A204.1 (cell line): ENCODE measurements around the gene DDAH1.
"Not testable (repeated sequence)": the region's sequence is repeated elsewhere in the genome, so short reads cannot be mapped to it uniquely, and the experiment has no call there.

Source experiments
- FAIRE-seq: peaks from 2 replicates; lab custom pipeline; 2012; peaks lifted over from hg19 to GRCh38; lab: Jason Lieb, UNC

Gene DDAH1

DNA sequence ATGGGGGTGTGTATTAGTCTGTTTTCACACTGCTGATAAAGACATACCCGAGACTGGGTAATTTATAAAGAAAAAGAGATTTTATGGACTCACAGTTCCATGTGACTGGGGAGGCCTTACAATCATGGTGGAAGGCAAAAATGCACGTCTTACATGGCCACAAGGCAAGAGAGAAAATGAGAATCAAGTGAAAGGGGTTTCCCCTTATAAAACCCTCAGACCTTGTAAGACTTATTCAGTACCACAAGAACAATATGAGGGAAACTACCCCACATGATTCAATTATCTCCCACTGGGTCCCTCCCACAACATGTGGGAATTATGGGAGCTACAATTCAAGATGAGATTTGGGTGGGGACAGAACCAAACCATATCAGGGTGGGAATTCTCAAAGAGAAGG lies 5.2 kb upstream of the DDAH1 start:
- FAIRE-seq = not testable (repeated sequence)

DNA sequence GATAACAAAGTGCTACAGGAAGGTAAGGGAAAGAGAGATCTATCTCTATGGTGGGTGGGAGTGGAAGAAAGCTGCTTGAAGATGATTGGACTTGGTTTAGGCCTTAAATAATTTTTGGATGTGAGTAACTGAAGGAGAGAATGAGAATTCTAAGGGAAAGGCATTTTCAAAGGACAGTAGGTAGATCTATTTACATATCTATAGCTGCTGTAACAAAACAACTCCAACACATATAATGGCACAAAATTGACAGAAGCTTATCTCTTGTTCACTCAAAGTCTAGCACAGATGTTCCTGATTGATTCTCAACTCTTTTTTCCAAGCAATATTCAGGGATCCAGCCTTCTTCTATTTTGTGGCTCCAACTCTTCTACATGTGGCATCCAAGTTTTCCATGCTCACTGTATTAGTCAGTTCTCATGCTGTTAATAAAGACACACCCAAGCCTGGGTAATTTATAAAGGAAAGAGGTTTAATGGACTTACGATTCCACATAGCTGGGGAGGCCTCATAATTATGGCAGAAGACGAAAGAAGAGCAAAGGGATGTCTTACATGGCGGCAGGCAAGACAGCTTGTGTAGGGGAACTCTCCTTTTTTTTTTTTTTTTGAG lies 3.1 kb upstream of the DDAH1 start:
- no peak for FAIRE-seq

DNA sequence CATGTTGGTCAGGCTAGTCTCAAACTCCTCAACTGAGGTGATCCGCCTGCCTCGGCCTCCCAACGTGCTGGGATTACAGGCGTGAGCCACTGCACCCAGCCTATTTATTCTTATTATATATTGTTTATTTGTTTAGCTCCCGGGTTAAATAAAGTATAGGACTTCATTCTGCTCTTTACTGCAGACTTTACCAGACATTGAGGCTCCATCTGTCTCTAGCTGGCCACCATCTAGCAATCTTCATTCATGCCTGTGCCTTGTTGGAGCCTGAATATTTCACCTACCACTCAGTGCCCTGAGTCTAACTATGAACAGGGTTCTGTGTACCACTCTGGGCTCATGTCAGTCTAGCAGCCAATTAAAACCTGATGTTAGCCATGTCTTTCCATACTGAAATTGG lies 2.1 kb upstream of the DDAH1 start:
- no peak for FAIRE-seq

DNA sequence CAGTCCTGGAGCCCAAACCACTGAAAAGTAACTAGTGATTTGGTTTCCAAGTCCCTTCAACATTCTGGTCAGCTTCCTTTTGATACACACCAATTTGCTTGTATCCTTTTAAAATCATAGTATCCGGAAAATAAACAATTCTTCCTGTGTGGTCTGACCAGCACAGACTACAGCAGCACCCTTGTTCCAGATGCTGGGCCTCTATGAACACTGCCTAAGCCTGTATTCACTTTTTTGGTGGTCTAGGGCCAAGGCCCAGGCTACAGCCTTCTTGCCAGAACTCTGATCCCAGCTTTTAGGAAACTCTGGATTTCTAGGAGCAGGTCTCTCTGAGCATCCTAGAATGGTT lies 801 bp upstream of the DDAH1 start:
- no peak for FAIRE-seq

DNA sequence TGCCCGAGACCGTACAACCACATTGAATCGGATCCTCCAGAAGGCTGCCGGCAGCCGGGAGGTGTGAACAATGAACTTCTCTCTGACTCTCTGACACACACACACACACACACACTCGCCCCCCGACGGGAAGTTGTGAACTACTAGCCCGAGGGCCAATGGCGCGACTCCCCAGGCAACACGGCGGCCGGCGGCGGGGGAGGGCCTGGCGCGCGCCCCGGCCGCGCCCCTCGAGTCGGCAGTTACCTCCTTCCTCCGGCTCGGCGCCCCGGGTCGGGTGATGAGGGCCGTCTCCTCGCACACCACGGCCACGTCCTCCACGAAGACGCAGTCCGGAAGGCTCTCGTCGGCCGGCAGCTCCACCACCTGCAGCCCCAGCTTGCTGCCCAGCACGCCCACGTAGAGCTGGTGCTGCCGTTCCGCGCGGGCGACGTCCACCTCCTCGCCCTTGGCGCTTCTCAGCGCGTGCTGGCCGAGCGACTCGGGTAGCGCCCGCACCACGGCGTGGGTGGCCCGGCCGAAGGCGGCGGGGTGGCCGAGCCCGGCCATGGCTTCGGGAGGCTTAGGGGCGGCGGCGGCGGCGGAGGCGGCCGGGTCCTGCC lies 361 bp downstream of the DDAH1 start:
- FAIRE-seq = no peak

DNA sequence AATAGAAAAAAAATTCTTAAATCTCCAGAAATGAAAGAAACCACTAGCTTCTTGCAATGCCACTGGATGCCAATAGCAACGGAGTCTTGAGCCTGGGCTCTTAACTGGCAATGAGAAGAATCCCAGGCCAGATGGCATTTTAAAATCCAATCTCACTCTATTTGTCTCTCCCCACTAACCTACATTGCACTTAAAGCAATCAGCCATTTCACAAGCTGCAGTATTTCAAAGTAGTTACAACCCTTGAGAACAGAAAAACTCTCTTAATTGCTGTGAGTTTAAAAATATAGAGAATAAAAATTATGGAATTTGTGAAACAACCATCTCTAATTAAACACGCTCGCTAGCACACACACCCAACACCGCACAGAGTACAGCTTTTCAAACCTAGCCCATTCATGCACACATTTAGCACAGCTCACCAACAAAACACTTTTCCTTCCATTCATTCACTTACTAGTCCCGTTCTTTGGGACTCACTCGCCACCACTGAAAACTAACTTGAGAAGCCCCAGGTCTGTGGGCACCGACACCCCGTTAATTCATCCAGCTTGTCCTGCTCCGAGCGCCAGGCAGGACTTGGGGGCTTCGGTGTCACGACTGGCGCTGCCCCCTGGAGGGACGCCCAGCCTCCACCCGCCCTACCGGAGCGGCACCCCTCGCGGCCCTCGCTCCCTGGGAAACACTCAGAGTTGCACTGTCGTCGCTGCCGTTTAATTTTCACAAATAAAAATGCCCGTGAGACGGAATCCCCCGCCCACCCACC lies 1.0 kb downstream of the DDAH1 start:
- FAIRE-seq = no peak

DNA sequence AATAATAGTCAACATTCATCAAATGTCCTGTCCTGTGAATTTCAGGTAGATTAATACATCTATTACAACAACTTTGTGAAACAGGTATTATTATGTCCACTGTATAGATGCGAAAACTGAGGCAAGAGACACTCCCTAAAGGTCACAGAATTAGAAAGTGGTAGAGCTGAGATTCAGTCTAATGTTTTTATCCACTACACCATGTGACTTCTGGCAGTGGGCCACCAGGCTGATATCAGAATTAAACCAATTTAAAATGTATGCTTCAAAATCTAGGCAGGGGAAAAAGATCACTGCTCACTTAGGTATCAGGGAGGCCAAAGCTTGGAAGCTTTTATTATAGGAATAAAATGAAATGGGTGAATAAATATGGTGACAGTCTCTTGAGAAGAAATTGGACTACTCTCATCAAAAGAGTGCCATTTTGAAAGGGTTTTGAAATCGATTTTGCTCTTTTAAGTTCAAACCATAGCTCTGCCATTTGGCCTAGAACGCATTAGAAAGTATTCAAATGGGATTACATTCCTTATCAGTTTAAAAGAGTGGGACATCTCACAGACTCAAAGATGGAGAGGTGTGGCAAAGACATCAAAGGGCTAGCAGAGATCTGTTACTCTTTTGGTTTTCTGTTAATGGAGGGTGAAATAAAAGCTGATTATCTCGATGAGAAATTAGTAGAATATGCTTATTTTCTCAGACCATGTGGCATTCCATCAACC lies 1.9 kb downstream of the DDAH1 start:
- no peak for FAIRE-seq

DNA sequence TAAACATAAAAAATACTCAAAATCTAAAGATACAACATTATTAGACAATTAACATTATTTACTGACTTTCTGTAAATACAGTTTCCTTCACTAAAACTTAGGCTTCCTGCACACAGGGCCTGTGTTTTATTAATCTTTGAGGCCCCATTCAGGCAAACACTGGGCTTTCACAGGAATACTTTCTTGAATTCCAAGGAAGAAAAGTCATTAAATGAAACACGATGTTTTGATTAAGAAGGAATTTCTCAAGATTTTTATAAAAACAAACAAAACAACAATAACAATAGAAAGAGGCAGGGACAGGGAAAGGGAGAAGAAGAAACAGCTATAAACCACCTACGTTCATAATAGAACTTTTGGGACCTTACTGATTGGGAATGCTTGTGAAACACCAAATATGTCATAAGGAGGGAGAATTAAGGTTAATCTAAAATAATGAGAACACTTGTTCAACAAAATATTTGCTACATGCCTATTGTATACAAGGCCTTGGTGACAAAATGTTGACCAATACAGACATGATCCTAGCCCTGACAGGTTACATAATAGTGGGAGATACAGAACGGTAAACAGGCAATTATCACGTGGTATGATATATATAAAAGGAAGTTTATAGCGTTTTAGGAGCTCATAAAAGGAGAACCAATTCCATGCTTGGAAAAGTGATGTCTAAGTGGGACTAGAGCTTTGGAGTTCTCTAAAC lies 3.6 kb downstream of the DDAH1 start:
- no peak for FAIRE-seq

DNA sequence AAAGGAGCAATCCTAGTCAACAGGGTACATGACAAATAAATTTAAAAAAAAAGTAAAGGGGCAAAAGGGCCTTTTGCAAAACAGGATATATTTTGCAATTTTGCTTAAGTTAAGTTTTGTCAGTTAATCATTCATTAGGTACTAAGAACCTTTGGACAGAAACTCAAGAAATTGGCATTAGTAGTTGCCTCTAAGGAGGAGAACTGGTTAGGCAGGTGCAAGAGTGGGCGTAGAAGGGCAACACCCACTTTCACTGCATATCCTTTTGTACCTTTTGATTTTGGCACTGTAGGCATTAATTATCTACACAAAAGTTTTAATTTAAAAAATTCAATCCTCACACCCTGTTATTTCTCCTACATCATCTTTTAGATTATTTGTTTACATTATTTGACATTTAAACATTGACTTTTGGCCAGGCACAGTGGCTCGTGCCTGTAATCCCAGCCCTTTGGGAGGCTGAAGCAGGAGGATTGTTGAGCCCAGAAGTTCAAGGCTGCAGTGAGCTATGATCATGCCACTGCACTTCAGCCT lies 4.3 kb downstream of the DDAH1 start:
- FAIRE-seq = no peak

DNA sequence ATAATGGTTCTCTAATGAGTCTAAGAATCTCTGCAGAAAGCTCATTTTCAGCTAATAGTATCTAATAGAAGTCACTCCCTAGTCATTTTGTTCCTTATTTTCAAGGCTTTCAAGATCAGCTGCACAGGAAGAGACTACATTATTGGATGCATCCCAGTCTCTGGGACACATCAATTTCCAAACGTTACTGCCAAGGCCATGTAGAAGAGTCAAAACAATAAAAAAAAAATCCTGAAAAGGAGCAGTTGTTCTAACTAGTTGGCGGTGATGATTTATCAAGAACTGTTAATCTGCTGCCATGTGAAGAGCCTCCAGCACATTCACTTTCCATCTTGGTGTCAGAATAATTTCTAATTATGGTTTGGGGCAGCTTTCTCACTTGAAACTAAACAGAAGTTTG lies 5.7 kb downstream of the DDAH1 start:
- FAIRE-seq = no peak

DNA sequence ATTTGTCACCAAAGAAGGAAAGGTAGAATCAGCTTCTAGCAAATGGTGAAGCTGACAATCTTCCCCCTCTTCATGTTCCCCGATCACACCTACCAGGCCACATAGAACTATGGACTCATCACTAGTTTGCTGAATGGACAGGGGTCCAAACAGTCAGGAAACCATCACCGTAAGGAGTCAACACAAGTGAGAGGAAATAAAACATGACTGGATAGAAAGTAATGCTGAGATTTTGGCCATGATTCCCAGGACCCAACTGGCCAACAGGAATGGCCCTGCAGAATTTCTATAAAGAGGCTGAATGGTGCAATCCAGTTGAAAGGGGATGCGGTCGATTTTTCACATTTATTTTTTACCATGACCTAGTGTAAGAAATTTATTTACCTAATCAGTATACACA lies 10.7 kb downstream of the DDAH1 start:
- FAIRE-seq = no peak

DNA sequence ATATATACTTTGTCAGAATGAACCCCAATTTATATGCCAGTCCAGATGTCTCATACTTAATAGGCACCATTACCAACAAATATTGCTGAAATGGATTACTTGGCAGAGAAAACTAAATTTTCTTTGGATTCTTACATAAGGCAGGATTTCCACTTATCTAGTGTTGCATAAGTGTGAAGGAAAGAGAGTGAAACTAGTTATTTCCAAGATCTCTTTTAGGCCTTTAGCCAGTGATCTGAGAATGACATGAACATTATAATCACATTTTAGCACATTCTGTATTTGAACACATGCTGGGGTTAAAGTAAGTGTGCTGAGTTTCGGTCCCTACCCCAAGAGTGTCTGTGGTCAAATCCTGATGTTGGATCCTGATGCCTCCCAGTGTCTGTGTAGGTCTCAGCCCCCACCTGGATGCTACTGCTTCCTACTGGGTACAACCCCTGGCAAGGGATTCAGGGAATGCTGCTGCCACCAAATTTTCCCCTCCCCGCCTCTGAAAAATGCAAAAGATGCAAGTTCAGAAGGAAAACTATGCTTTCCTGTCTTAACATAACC lies 11.2 kb downstream of the DDAH1 start:
- no peak for FAIRE-seq

DNA sequence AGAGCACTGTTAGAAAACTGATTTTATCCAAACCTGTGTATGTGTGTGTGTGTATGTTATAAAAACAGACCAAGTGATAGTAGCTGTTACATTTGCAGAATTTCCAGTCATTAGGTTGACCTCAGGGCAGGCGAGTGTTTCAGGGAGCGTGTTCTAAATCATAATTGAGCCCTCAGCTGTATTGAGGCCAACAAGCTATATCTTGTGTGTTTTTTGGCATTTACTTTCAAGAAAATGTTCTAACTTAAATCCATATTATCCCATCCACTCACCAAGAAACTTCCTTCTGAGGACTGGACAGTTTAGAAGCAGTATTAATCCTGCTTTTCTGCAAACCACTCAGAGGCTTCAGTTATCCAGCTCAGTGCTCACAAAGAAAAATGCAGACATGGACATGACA lies 12.0 kb downstream of the DDAH1 start:
- no peak for FAIRE-seq

DNA sequence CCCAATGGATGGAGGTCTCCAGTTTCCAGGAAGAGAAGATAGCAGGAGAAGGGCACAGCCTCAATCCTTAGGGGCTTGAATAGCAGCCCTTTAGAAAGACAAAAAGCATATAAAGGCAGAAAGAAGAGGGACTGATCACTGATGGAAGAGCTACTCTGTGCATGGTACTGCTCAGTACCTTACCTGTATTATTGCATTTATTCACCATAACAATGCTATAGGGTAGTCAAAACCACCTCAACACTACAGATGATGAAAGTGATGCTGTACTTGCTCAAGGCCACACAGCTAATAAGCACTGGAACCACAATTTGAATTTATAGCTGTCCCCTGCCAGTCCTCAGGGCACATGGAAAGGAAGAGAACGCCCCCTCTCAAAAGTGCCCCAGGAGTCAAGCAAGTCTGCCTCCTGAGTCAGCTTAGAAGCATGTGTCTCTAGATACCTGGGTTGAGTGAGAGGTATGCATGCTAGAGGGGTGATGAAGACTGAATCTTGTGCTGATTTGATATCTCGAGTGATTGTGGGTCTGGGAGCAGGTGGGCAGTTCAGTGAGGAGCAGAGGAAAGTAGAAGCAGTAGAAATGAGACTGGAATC lies 13.6 kb downstream of the DDAH1 start:
- no peak for FAIRE-seq

DNA sequence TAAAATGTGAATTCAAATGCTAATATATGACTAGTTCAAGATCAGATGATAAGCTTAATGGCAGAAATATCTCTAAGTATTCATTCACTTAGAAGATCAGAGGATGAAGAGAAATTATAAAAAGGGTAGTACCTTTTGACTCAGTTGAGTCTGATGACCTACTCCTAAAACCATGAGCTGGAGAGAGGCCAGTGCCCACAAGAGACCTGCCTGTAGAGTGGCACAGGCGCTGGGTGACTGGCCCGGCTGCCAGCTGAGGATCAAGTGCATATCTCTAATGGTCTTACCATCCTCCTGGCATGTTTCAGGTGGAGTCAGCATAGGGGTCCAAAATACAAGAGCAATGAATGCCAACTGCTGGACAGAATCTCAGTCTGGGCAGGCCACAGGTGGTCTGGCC lies 14.1 kb downstream of the DDAH1 start:
- no peak for FAIRE-seq

DNA sequence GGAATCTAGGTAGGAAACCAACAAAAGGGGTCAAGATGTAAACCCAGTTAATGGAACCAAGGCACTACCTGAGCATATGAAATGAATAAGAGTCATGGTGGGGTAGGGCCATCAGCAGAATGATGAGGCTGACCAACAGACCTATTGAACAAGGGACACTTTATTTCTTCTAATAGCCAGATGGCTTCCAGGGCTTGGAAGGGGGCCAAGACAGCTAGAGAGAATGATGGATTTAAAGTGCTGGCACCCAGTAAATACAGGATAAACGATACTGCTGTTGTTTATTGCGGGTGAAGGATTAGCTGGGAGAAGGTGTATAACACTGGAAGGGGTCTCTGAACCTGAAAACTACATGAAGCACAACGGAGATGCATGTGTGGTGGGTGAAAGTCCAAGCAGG lies 15.6 kb downstream of the DDAH1 start:
- no peak for FAIRE-seq

DNA sequence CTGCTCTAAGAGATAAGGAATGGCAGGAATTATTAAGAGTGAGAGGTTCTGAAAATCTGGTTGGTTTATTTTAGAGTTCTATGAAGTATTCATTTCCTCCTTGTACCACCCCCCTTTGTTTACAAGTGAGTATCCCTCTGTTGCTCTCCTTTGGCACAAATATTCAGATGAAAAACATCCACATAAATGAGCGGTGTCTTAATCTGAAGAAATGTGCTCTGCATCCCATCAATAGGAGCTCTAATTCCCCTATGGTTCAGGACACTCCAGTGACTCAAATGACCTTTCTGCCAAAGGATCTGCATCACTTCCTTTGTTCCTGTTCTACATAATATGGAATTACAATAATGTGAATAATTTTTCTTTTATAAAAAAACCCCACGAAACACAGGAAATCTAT lies 16.6 kb downstream of the DDAH1 start:
- no peak for FAIRE-seq

DNA sequence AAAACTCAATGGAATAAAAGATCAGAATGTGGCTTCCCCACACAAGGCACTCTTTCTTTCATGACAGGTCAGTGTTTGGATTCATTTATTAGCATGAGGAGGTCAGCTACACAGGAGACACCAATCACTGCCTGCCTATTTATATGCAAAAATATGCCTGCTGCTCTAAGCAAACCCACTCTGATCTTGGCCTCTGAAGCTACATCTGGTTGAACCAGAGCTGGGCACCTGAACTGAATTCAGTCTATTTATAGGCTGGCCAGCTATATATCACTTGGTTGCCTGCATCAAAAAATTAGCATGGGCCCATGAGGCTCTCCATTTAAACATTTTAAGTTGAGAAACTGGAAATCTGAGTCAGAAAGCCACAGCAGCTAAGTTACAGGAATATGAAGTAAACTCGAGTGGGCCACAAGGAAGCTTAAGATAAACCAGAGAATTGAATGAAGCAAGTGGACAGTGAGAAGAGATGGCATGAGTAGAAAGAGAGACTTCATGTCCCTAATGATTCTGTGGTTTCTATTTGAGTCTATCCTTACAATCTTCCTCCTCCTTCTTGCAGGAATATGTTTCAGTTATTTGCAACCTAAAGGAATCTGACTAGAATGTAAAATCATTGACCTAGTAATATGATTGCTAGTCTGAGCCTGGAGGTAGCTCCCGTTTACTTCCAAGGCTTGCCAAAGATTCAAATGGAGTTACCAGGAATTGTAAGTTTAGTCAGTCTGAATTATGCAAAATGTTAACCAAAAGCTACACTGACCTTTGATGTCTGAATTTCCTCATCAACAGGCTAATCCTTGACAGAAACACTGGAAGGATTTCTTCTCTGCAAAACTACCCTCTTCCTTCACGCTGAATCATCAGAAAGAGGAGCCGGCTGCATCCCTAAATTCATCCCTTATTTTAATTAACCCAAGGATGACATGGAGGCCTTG lies 17.7 kb downstream of the DDAH1 start:
- FAIRE-seq = no peak

DNA sequence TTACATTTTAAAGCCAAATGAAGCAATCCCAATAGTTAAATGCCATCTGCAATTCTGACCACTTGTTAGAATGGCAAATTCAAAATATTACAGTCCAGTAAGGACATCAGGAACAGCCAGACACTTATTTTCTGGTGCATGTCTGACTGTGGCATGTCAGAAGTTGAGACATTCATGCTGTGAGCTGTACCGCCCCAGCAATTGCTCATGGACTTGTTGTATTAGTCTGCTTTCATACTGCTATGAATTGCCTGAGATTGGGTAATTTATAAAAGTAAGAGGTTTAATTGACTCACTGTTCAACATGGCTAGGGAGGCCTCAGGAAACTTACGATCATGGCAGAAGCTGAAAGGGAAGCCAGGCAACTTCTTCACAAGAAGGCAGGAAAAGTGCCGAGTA lies 19.1 kb downstream of the DDAH1 start:
- FAIRE-seq = no peak

DNA sequence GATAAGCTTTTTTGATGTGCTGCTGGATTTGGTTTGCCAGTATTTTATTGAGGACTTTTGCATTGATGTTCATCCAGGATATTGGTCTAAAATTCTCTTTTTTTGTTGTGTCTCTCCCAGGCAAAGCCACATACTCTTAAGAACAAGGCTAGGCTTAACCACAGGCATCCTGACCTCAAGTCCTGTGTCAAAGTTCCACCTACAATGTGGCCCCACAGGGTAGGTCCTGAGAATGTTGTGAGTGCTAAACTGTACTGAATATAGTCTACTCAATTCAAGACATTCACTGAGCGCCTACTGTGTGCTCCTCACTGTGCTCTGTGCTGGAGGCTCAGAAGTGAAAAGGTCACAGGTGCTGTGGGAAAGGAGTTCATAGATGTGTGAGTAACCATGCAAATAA lies 20.6 kb downstream of the DDAH1 start:
- FAIRE-seq = no peak

DNA sequence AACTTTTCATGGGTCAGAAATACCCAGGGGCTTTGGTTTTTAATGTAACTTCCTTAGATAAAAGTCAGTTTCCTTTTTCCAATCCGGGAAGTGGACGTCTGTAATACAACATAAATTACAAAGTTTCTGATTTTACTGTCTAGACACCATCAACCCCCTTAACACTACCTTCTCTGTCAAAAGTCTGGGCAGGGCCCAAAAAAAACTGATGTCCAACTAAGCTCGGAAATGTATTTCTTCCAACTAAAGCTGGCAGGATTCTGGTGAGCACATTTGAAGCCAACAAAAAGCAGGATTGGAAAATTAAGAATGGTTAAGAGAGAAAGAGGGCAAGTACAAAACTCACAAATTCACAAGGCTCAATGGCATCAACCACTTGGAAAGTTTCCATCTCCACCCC lies 24.3 kb downstream of the DDAH1 start:
- FAIRE-seq = no peak
